Measurements from ENCODE around the gene TAAR9. TPM values are rescaled to one million over a fixed set of nuclear protein-coding genes. Genes with fewer than 3 reads are reported as not detected.

TAAR9 gene
- total RNA-seq, 4 donors from 2014 or later = not detected

GRCh38 chr6:132571774-132572173 lies 33.7 kb downstream of the TAAR9 start:
- TF ChIP-seq, protein P1, sequence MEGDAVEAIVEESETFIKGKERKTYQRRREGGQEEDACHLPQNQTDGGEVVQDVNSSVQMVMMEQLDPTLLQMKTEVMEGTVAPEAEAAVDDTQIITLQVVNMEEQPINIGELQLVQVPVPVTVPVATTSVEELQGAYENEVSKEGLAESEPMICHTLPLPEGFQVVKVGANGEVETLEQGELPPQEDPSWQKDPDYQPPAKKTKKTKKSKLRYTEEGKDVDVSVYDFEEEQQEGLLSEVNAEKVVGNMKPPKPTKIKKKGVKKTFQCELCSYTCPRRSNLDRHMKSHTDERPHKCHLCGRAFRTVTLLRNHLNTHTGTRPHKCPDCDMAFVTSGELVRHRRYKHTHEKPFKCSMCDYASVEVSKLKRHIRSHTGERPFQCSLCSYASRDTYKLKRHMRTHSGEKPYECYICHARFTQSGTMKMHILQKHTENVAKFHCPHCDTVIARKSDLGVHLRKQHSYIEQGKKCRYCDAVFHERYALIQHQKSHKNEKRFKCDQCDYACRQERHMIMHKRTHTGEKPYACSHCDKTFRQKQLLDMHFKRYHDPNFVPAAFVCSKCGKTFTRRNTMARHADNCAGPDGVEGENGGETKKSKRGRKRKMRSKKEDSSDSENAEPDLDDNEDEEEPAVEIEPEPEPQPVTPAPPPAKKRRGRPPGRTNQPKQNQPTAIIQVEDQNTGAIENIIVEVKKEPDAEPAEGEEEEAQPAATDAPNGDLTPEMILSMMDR (IDR thresholded peaks at IDR 0.05) = no peak
- TF ChIP-seq POLR2AphosphoS5 (IDR thresholded peaks at IDR 0.05) = no peak
- no peak for TF ChIP-seq EP300 (IDR thresholded peaks at IDR 0.05)
- TF ChIP-seq POLR2A (IDR thresholded peaks at IDR 0.05; ENCODE audit: low read depth) = no peak

GRCh38 chr6:132584698-132585097 lies 46.6 kb downstream of the TAAR9 start:
- H3K4me3 ChIP-seq = no peak overlapping the region
- TF ChIP-seq EP300 (IDR thresholded peaks at IDR 0.05) = no peak
- no peak for TF ChIP-seq POLR2A (IDR thresholded peaks at IDR 0.05; ENCODE audit: low read depth)
- TF ChIP-seq POLR2AphosphoS5 (IDR thresholded peaks at IDR 0.05) = no peak
- TF ChIP-seq, protein P1 (IDR thresholded peaks at IDR 0.05) = no peak
- H3K36me3 ChIP-seq = no peaks in the 10 kb centered on the region
- H3K4me1 ChIP-seq = no peaks in the 10 kb centered on the region
- DNase-seq (ENCODE audit: extremely low spot score) = no peak
- intact Hi-C loops (cut with DNase I) = no loop called here
- 82% methylated on average over 1 of the region's 1 CpG for WGBS
- peaks cover 0 to 5% (median 0%) of the 10 kb centered on the region in 4 donors for H3K27me3 ChIP-seq
- no peaks in the 10 kb centered on the region for H3K9me3 ChIP-seq
- no peak overlapping the region for H3K27ac ChIP-seq (replicated peaks in 1 of 4)

More at GRCh38 chr6:132571774-132572173, 33.7 kb downstream of the TAAR9 start:
- Histone ChIP-seq H3K27ac (replicated peaks in 1 of 4) (no peak overlapping the region), H3K4me3 (no peak overlapping the region), H3K27me3 (peaks cover 0 to 13% (median 0%) of the 10 kb centered on the region in 4 donors), H3K9me3 (no peaks in the 10 kb centered on the region), H3K36me3 (no peaks in the 10 kb centered on the region), H3K4me1 (no peaks in the 10 kb centered on the region)
- DNase-seq (ENCODE audit: extremely low spot score) = no peak
- intact Hi-C loops (cut with DNase I) = no loop called here

DNA sequence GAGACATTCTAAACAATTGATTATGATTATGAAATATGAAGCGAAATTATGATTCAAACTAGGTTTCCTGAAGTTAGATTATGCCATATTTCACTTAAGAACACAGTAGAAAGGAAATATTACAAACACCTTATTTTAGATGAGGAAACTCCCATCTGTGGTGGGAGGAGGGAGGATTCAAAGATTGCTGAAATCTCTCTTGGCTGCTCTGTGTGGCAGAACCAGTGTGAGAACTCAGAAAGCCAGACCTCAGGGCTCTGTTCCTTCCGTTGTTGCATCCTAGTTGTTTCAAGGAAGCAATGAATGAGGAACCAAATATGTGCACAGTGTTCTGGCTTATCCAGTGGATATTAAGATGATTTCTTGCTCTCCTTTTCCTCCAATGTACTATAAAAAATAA lies 49.3 kb downstream of the TAAR9 start:
- TF ChIP-seq, protein P1 (IDR thresholded peaks at IDR 0.05) = no peak
- no peak for TF ChIP-seq EP300 (IDR thresholded peaks at IDR 0.05)
- no peak for TF ChIP-seq POLR2A (IDR thresholded peaks at IDR 0.05; ENCODE audit: low read depth)
- no peak for TF ChIP-seq POLR2AphosphoS5 (IDR thresholded peaks at IDR 0.05)
- peaks cover 0 to 5% (median 0%) of the 10 kb centered on the region in 4 donors for H3K27me3 ChIP-seq
- no peaks in the 10 kb centered on the region for H3K36me3 ChIP-seq
- H3K4me3 ChIP-seq = no peak overlapping the region
- H3K4me1 ChIP-seq = no peaks in the 10 kb centered on the region
- H3K9me3 ChIP-seq = no peaks in the 10 kb centered on the region
- DNase-seq (ENCODE audit: extremely low spot score) = no peak
- 66% methylated on average over 2 of the region's 2 CpGs for WGBS
- H3K27ac ChIP-seq (replicated peaks in 1 of 4) = no peak overlapping the region
- intact Hi-C loops (cut with DNase I) = no loop called here

Small RNA genes within 50 kb of the gene (small RNA-seq; reads per million reads assigned to genes)
- gene TAAR7P = 0 reads per million in 3 donors

Other genes starting within 250 kb of the TAAR9 start
- gene MOXD1, start 136.8 kb upstream of the TAAR9 start, total RNA-seq = 10 to 100 TPM; 14.2 to 32.4 (median 23.6) TPM
- gene STX7, start 25.2 kb upstream of the TAAR9 start, total RNA-seq = 10 to 100 TPM; 43.2 to 81.4 (median 49.9) TPM
- gene TAAR8, start 14.4 kb downstream of the TAAR9 start, total RNA-seq = not detected
- not detected for gene TAAR6, start 32.0 kb downstream of the TAAR9 start, total RNA-seq
- gene TAAR5, start 51.5 kb downstream of the TAAR9 start, total RNA-seq = not detected
- gene TAAR2, start 86.0 kb downstream of the TAAR9 start, total RNA-seq = not detected
- gene TAAR1, start 120.9 kb downstream of the TAAR9 start, total RNA-seq = not detected
- gene VNN1, start 175.8 kb downstream of the TAAR9 start, total RNA-seq = 1 to 10 TPM in 3 of 4 donors, under 1 TPM in 1; 0.57 to 2.7 (median 1.3) TPM
- gene VNN2, start 219.6 kb downstream of the TAAR9 start, total RNA-seq = 10 to 100 TPM in 1 of 4 donors, 1 to 10 TPM in 1, under 1 TPM in 2; 0.42 to 10.9 (median 1.8) TPM

Measured in esophagus muscularis mucosa (tissue), 4 donors.